Muscle layer of duodenum (tissue), 2 donors: ENCODE results near the gene GMPS.
A peak's percentile ranks its signal among the peaks of the same experiment; 100 is the strongest.
"Not testable (repeated sequence)": the region's sequence is repeated elsewhere in the genome, so short reads cannot be mapped to it uniquely, and the experiment has no call there.

Source experiments
- H3K27ac ChIP-seq: one replicate; pipeline ENCODE4 v1.7.0; 2013; ENCODE audit warnings: mild to moderate bottlenecking, low read length
- H3K27me3 ChIP-seq: one replicate; pipeline ENCODE4 v1.7.0; 2013; ENCODE audit warnings: low read depth, mild to moderate bottlenecking, control low read depth, low read length
- H3K36me3 ChIP-seq, 2 donors: one replicate each; pipeline ENCODE4 v1.7.0; 2013; ENCODE audit warnings: low read length in 2 of 2, control low read depth in 1 of 2, mild to moderate bottlenecking in 1 of 2; ENCODE audit not compliant: insufficient read depth in 2 of 2, control insufficient read depth in 1 of 2
- H3K4me1 ChIP-seq, 2 donors: one replicate each; pipeline ENCODE4 v1.7.0; 2013; ENCODE audit warnings: low read length in 2 of 2, mild to moderate bottlenecking in 2 of 2, control low read depth in 1 of 2, moderate library complexity in 1 of 2; ENCODE audit not compliant: insufficient read depth in 2 of 2, control insufficient read depth in 1 of 2
- H3K4me3 ChIP-seq, 2 donors: one replicate each; pipeline ENCODE4 v1.7.0; 2013; ENCODE audit warnings: low read length in 2 of 2, low read depth in 1 of 2, mild to moderate bottlenecking in 1 of 2
- H3K9me3 ChIP-seq, 2 donors: one replicate each; pipeline ENCODE4 v1.7.0; 2013; ENCODE audit warnings: low read length in 2 of 2, control low read depth in 1 of 2, mild to moderate bottlenecking in 1 of 2; ENCODE audit not compliant: control insufficient read depth in 1 of 2
- donor health status: healthy.

The GMPS gene

GRCh38 chr3:155870133-155870944, at the start of gene GMPS:
Gene GMPS (plus strand): TSS chr3:155870650. CDS start chr3:155870871, 221 bp downstream.
- H3K27me3 ChIP-seq = no peaks in the 10 kb centered on the region
- H3K27ac ChIP-seq = peak within 1 kb of the TSS; percentile 91
- no peaks in the 10 kb centered on the region for H3K9me3 ChIP-seq
- H3K4me3 ChIP-seq = peak within 1 kb of the TSS; percentile 86 to 88
- H3K4me1 ChIP-seq = peaks cover 10 to 14% of the 10 kb centered on the region in 2 donors
- no peaks in the 10 kb centered on the region for H3K36me3 ChIP-seq

GRCh38 chr3:155828490-155829098, 41.9 kb upstream of the GMPS start:
- H3K27ac ChIP-seq, H3K9me3 ChIP-seq, H3K4me3 ChIP-seq, H3K4me1 ChIP-seq, H3K27me3 ChIP-seq: not testable (repeated sequence)
- H3K36me3 ChIP-seq = peaks cover 8 to 15% of the 10 kb centered on the region in 2 donors

GRCh38 chr3:155835341-155836071, 34.9 kb upstream of the GMPS start:
- no peaks in the 10 kb centered on the region for H3K27me3 ChIP-seq
- H3K4me1 ChIP-seq = peaks cover 0 to 3% of the 10 kb centered on the region in 2 donors
- H3K36me3 ChIP-seq = peaks cover 5% of the 10 kb centered on the region in 2 donors
- no peaks in the 10 kb centered on the region for H3K9me3 ChIP-seq
- H3K27ac ChIP-seq = no peak overlapping the region
- H3K4me3 ChIP-seq = no peak overlapping the region

GRCh38 chr3:155843569-155843968, 26.9 kb upstream of the GMPS start:
- Histone ChIP-seq H3K27ac (no peak overlapping the region), H3K4me1 (peaks cover 0 to 15% of the 10 kb centered on the region in 2 donors), H3K36me3 (no peaks in the 10 kb centered on the region), H3K9me3 (no peaks in the 10 kb centered on the region), H3K4me3 (no peak overlapping the region), H3K27me3 (no peaks in the 10 kb centered on the region)

GRCh38 chr3:155846119-155846518, 24.3 kb upstream of the GMPS start:
- H3K27ac ChIP-seq = no peak overlapping the region
- peaks cover 0 to 23% of the 10 kb centered on the region in 2 donors for H3K4me1 ChIP-seq
- H3K27me3 ChIP-seq = no peaks in the 10 kb centered on the region
- H3K4me3 ChIP-seq = no peak overlapping the region
- no peaks in the 10 kb centered on the region for H3K36me3 ChIP-seq
- H3K9me3 ChIP-seq = no peaks in the 10 kb centered on the region

GRCh38 chr3:155847993-155848392, 22.5 kb upstream of the GMPS start:
- H3K4me1 ChIP-seq = peaks cover 13 to 42% of the 10 kb centered on the region in 2 donors
- H3K4me3 ChIP-seq = no peak overlapping the region
- no peaks in the 10 kb centered on the region for H3K27me3 ChIP-seq
- H3K27ac ChIP-seq = no peak overlapping the region
- no peaks in the 10 kb centered on the region for H3K36me3 ChIP-seq
- H3K9me3 ChIP-seq = no peaks in the 10 kb centered on the region

GRCh38 chr3:155849404-155849803, 21.0 kb upstream of the GMPS start:
- H3K27ac ChIP-seq, H3K36me3 ChIP-seq, H3K27me3 ChIP-seq, H3K4me3 ChIP-seq, H3K9me3 ChIP-seq: not testable (repeated sequence)
- H3K4me1 ChIP-seq = peaks cover 16 to 50% of the 10 kb centered on the region in 2 donors

GRCh38 chr3:155852341-155852740, 18.1 kb upstream of the GMPS start:
- H3K9me3 ChIP-seq = no peaks in the 10 kb centered on the region
- H3K36me3 ChIP-seq = no peaks in the 10 kb centered on the region
- H3K27me3 ChIP-seq = no peaks in the 10 kb centered on the region
- H3K4me1 ChIP-seq = peaks cover 16 to 35% of the 10 kb centered on the region in 2 donors
- peak overlapping the region; percentile 10 for H3K27ac ChIP-seq
- H3K4me3 ChIP-seq = peak overlapping the region; percentile 97 to 100

GRCh38 chr3:155853214-155854140, 17.0 kb upstream of the GMPS start:
- Histone ChIP-seq H3K4me1 (peaks cover 16 to 35% of the 10 kb centered on the region in 2 donors), H3K36me3 (no peaks in the 10 kb centered on the region), H3K27me3 (no peaks in the 10 kb centered on the region), H3K9me3 (no peaks in the 10 kb centered on the region), H3K4me3 (peak overlapping the region; percentile 97 to 100), H3K27ac (peak overlapping the region; percentile 93)

- no peaks in the 10 kb centered on the region for H3K27me3 ChIP-seq
- no peaks in the 10 kb centered on the region for H3K9me3 ChIP-seq
- peak within 1 kb of the TSS; percentile 98 for H3K27ac ChIP-seq
- peaks cover 16 to 35% of the 10 kb centered on the region in 2 donors for H3K4me1 ChIP-seq
- H3K4me3 ChIP-seq = peak within 1 kb of the TSS; percentile 97 to 100
- no peaks in the 10 kb centered on the region for H3K36me3 ChIP-seq
These were observed 16.1 kb upstream of the GMPS start, which contains the start of gene SLC33A1 for GRCh38 chr3:155854141-155854940. Gene SLC33A1 (minus strand): TSS chr3:155854427. CDS start chr3:155853997, 430 bp downstream.
